ENCODE measurements around the gene TMEM14B. TPM values are rescaled to one million over a fixed set of nuclear protein-coding genes. Genes with fewer than 3 reads are reported as not detected.

The TMEM14B gene
- total RNA-seq, 1 donor from 2014 or later: 56.1 TPM

GRCh38 chr6:10771371-10771894 lies 23.8 kb downstream of the TMEM14B start:
- no peaks in the 10 kb centered on the region for H3K27me3 Mint-ChIP-seq (ENCODE audit: low read depth)
- no peaks in the 10 kb centered on the region for H3K4me1 Mint-ChIP-seq
- no peak overlapping the region for H3K4me3 Mint-ChIP-seq
- no peak overlapping the region for H3K27ac Mint-ChIP-seq
- peaks cover 30% of the 10 kb centered on the region for H3K36me3 Mint-ChIP-seq
- no peak for DNase-seq (ENCODE audit: low spot score in 2 of 2, unreplicated experiment in 2 of 2)
- H3K9me3 Mint-ChIP-seq: no peaks in the 10 kb centered on the region
- TF ChIP-seq CTCF (IDR thresholded peaks at IDR 0.05; ENCODE audit: unreplicated experiment): no peak

- H3K27ac Mint-ChIP-seq: no peak overlapping the region
- TF ChIP-seq CTCF (IDR thresholded peaks at IDR 0.05; ENCODE audit: unreplicated experiment): no peak
- no peaks in the 10 kb centered on the region for H3K4me1 Mint-ChIP-seq
- H3K9me3 Mint-ChIP-seq: no peaks in the 10 kb centered on the region
- no peaks in the 10 kb centered on the region for H3K27me3 Mint-ChIP-seq (ENCODE audit: low read depth)
- no peak for DNase-seq (ENCODE audit: low spot score in 2 of 2, unreplicated experiment in 2 of 2)
- peaks cover 36% of the 10 kb centered on the region for H3K36me3 Mint-ChIP-seq
- H3K4me3 Mint-ChIP-seq: no peak overlapping the region
Measured at GRCh38 chr6:10778230-10778629, 30.6 kb downstream of the TMEM14B start.

GRCh38 chr6:10779076-10779475 lies 31.5 kb downstream of the TMEM14B start:
- Mint-ChIP-seq H3K27me3 (ENCODE audit: low read depth) (no peaks in the 10 kb centered on the region), H3K36me3 (peaks cover 39% of the 10 kb centered on the region), H3K4me1 (no peaks in the 10 kb centered on the region), H3K27ac (no peak overlapping the region), H3K4me3 (no peak overlapping the region), H3K9me3 (no peaks in the 10 kb centered on the region)
- TF ChIP-seq CTCF (IDR thresholded peaks at IDR 0.05; ENCODE audit: unreplicated experiment): no peak
- no peak for DNase-seq (ENCODE audit: low spot score in 2 of 2, unreplicated experiment in 2 of 2)

GRCh38 chr6:10791673-10792072 lies 44.1 kb downstream of the TMEM14B start:
- no peaks in the 10 kb centered on the region for H3K27me3 Mint-ChIP-seq (ENCODE audit: low read depth)
- H3K4me1 Mint-ChIP-seq: no peaks in the 10 kb centered on the region
- no peak for TF ChIP-seq CTCF (IDR thresholded peaks at IDR 0.05; ENCODE audit: unreplicated experiment)
- no peaks in the 10 kb centered on the region for H3K9me3 Mint-ChIP-seq
- no peak for DNase-seq (ENCODE audit: low spot score in 2 of 2, unreplicated experiment in 2 of 2)
- H3K36me3 Mint-ChIP-seq: peaks cover 16% of the 10 kb centered on the region
- H3K27ac Mint-ChIP-seq: no peak overlapping the region
- H3K4me3 Mint-ChIP-seq: no peak overlapping the region

- no peak for DNase-seq (ENCODE audit: low spot score in 2 of 2, unreplicated experiment in 2 of 2)
- H3K27ac Mint-ChIP-seq: no peak overlapping the region
- H3K36me3 Mint-ChIP-seq: peaks cover 16% of the 10 kb centered on the region
- no peaks in the 10 kb centered on the region for H3K4me1 Mint-ChIP-seq
- H3K9me3 Mint-ChIP-seq: no peaks in the 10 kb centered on the region
- no peak for TF ChIP-seq CTCF (IDR thresholded peaks at IDR 0.05; ENCODE audit: unreplicated experiment)
- no peaks in the 10 kb centered on the region for H3K27me3 Mint-ChIP-seq (ENCODE audit: low read depth)
- H3K4me3 Mint-ChIP-seq: no peak overlapping the region
Measured at GRCh38 chr6:10792101-10792500, 44.5 kb downstream of the TMEM14B start.

GRCh38 chr6:10793035-10793434 lies 45.4 kb downstream of the TMEM14B start:
- H3K36me3 Mint-ChIP-seq: peaks cover 16% of the 10 kb centered on the region
- DNase-seq (ENCODE audit: low spot score in 2 of 2, unreplicated experiment in 2 of 2): no peak
- H3K4me3 Mint-ChIP-seq: no peak overlapping the region
- H3K27ac Mint-ChIP-seq: no peak overlapping the region
- no peaks in the 10 kb centered on the region for H3K4me1 Mint-ChIP-seq
- no peaks in the 10 kb centered on the region for H3K9me3 Mint-ChIP-seq
- H3K27me3 Mint-ChIP-seq (ENCODE audit: low read depth): no peaks in the 10 kb centered on the region
- no peak for TF ChIP-seq CTCF (IDR thresholded peaks at IDR 0.05; ENCODE audit: unreplicated experiment)

Data from mesothelial cell of epicardium (in vitro differentiated cells).